Measurements from ENCODE around the gene ZNF207. TPM values are rescaled to one million over a fixed set of nuclear protein-coding genes. Genes with fewer than 3 reads are reported as not detected.

Gene ZNF207
- total and polyA plus RNA-seq, 9 of the 15 experiments (the other 6 are each of a cell fraction or from before 2014, with no cell fraction given): 123 to 370 (median 250) TPM

- Histone ChIP-seq H3K4me1 (replicated peaks in 1 of 2; ENCODE audit: control insufficient read depth in 2 of 2, insufficient read depth in 2 of 2, low read length in 2 of 2) (peaks cover 14 to 18% of the 10 kb centered on the region in 2 experiments; a peak in 4 of 5 replicates), H3K36me3 (ENCODE audit: control insufficient read depth, insufficient read depth, low read length) (peaks cover 95% of the 10 kb centered on the region), H3K9me3 (replicated peaks; ENCODE audit: control insufficient read depth, insufficient read depth, low read depth, low read length) (no peaks in the 10 kb centered on the region), H3K9ac (ENCODE audit: insufficient read depth in 1 of 2, low read depth in 2 of 2, low read length in 2 of 2) (peak overlapping the region in 1 of 2 experiments; percentile 21; a peak in 1 of 4 replicates), H4K20me1 (replicated peaks; ENCODE audit: control insufficient read depth, insufficient read depth, low read length) (peaks cover 42% of the 10 kb centered on the region), H3K27ac (ENCODE audit: extremely low read depth, low read depth, low read length) (no peak overlapping the region), H3K27me3 (ENCODE audit: control insufficient read depth in 2 of 2, insufficient read depth in 2 of 2, low read length in 2 of 2) (no peaks in the 10 kb centered on the region), H3K4me3 (no peak overlapping the region), H3K4me2 (ENCODE audit: insufficient read depth, low read length) (no peak overlapping the region), H2AFZ (ENCODE audit: low read depth, low read length) (no peak overlapping the region), H3K9me1 (ENCODE audit: control insufficient read depth, insufficient read depth, low read length) (peaks cover 6% of the 10 kb centered on the region), H3K79me2 (ENCODE audit: control insufficient read depth, insufficient read depth, low read length) (peaks cover 97% of the 10 kb centered on the region)
- intact Hi-C loops (cut with micrococcal nuclease) (no loop called here), in situ Hi-C loops (cut with MboI) (no loop called here)
- POLR2A ChIA-PET: interaction anchor here (1.0 to 2.8 kb wide), 3 partner anchors 9 to 14 kb away, joined by 3 to 27 read pairs (median 3); no protein-coding TSS in a partner anchor
- no peak for FAIRE-seq
- ATAC-seq: no peak
- 79% methylated on average over 8 of the region's 8 CpGs for WGBS (ENCODE audit: insufficient coverage, low coverage, missing lambda C conversion rate)
- DNase-seq (ENCODE audit: extremely low read depth in 1 of 4, low spot score in 3 of 4): no peak
- CTCF ChIA-PET (ENCODE audit: low intra/inter-chr PET ratio): no interaction called here
- BruUV-seq (replicated peaks): no TSS peak
- TF ChIP-seq SUPT5H (IDR thresholded peaks at IDR 0.05): 0 out of 2 replicates have a peak, but pooled peaks have one; percentile 13
- TF ChIP-seq HOXB6 (CRISPR knock-in tag; IDR thresholded peaks at IDR 0.05; ENCODE audit: borderline replicate concordance): no peak
Measured at GRCh38 chr17:32357615-32358014, 7.7 kb downstream of the ZNF207 start.

- Histone ChIP-seq H3K4me2 (ENCODE audit: insufficient read depth, low read length) (no peak overlapping the region), H3K79me2 (ENCODE audit: control insufficient read depth, insufficient read depth, low read length) (peaks cover 88% of the 10 kb centered on the region), H3K36me3 (ENCODE audit: control insufficient read depth, insufficient read depth, low read length) (peaks cover 95% of the 10 kb centered on the region), H4K20me1 (replicated peaks; ENCODE audit: control insufficient read depth, insufficient read depth, low read length) (peaks cover 21% of the 10 kb centered on the region), H3K9me1 (ENCODE audit: control insufficient read depth, insufficient read depth, low read length) (no peaks in the 10 kb centered on the region), H3K4me1 (replicated peaks in 1 of 2; ENCODE audit: control insufficient read depth in 2 of 2, insufficient read depth in 2 of 2, low read length in 2 of 2) (no peaks in the 10 kb centered on the region; a peak in 1 of 5 replicates), H3K9ac (ENCODE audit: insufficient read depth in 1 of 2, low read depth in 2 of 2, low read length in 2 of 2) (no peak overlapping the region), H3K27ac (ENCODE audit: extremely low read depth, low read depth, low read length) (no peak overlapping the region), H3K4me3 (no peak overlapping the region), H2AFZ (ENCODE audit: low read depth, low read length) (no peak overlapping the region), H3K27me3 (ENCODE audit: control insufficient read depth in 2 of 2, insufficient read depth in 2 of 2, low read length in 2 of 2) (no peaks in the 10 kb centered on the region), H3K9me3 (replicated peaks; ENCODE audit: control insufficient read depth, insufficient read depth, low read depth, low read length) (no peaks in the 10 kb centered on the region)
- 100% methylated on average over 1 of the region's 1 CpG for WGBS (ENCODE audit: insufficient coverage, low coverage, missing lambda C conversion rate)
- TF ChIP-seq HNRNPH1 (optimal IDR thresholded peaks at IDR 0.05; ENCODE audit: low read depth, low read length) (peak; percentile 49), NCOR1 (IDR thresholded peaks at IDR 0.05) (no peak), CEBPB (tag; IDR thresholded peaks at IDR 0.05) (peak; percentile 63), KHSRP (IDR thresholded peaks at IDR 0.05) (0 out of 2 replicates have a peak, but pooled peaks have one; percentile 40), ZNF561 (CRISPR knock-in tag; conservative IDR thresholded peaks at IDR 0.05) (no peak), SNRNP70 (optimal IDR thresholded peaks at IDR 0.05; ENCODE audit: low read depth, low read length) (no peak), PRPF4 (IDR thresholded peaks at IDR 0.05; ENCODE audit: insufficient read depth, low read depth, low read length, poor library complexity, severe bottlenecking) (no peak), RBFOX2 (IDR thresholded peaks at IDR 0.05; ENCODE audit: low read depth, low read length) (0 out of 2 replicates have a peak, but pooled peaks have one; percentile 34), CEBPG (CRISPR knock-in tag; IDR thresholded peaks at IDR 0.05) (no peak), CEBPG (tag; conservative IDR thresholded peaks at IDR 0.05 in 1 of 2, IDR thresholded peaks at IDR 0.05 in 1 of 2) (peak; percentile 65 to 82), CAMTA2 (CRISPR knock-in tag; conservative IDR thresholded peaks at IDR 0.05) (no peak)
- TF ChIP-seq, protein P1, sequence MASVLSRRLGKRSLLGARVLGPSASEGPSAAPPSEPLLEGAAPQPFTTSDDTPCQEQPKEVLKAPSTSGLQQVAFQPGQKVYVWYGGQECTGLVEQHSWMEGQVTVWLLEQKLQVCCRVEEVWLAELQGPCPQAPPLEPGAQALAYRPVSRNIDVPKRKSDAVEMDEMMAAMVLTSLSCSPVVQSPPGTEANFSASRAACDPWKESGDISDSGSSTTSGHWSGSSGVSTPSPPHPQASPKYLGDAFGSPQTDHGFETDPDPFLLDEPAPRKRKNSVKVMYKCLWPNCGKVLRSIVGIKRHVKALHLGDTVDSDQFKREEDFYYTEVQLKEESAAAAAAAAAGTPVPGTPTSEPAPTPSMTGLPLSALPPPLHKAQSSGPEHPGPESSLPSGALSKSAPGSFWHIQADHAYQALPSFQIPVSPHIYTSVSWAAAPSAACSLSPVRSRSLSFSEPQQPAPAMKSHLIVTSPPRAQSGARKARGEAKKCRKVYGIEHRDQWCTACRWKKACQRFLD (CRISPR knock-in tag; IDR thresholded peaks at IDR 0.05): no peak
- TF ChIP-seq, protein P2, sequence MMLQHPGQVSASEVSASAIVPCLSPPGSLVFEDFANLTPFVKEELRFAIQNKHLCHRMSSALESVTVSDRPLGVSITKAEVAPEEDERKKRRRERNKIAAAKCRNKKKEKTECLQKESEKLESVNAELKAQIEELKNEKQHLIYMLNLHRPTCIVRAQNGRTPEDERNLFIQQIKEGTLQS (IDR thresholded peaks at IDR 0.05): peak; percentile 89
- TF ChIP-seq, protein P2 (CRISPR knock-in tag; conservative IDR thresholded peaks at IDR 0.05): no peak
- ATAC-seq (no peak), DNase-seq (ENCODE audit: extremely low read depth in 1 of 4, low spot score in 3 of 4) (no peak), FAIRE-seq (no peak)
- intact Hi-C loops (cut with micrococcal nuclease) (no loop called here), in situ Hi-C loops (cut with MboI) (no loop called here)
- CTCF ChIA-PET (ENCODE audit: low intra/inter-chr PET ratio): no interaction called here
- POLR2A ChIA-PET: no interaction called here
- no TSS peak for BruUV-seq (replicated peaks)
Measured at GRCh38 chr17:32361270-32361669, 11.3 kb downstream of the ZNF207 start.
